ENCODE measurements around the gene NRBP1.

NRBP1 gene

GRCh38 chr2:27489498-27490397 is 61.3 kb downstream of the NRBP1 start, which contains the start of gene IFT172:
TSS of gene IFT172 (minus strand) at chr2:27489743. CDS start at chr2:27489653, 90 bp downstream.
- no peaks in the 10 kb centered on the region for H3K27me3 ChIP-seq (ENCODE audit: insufficient read depth, low read depth, severe bottlenecking)
- DNase-seq: peak; percentile 99
- no peaks in the 10 kb centered on the region; the same call in 1 of the 2 replicates for H3K36me3 ChIP-seq
- H3K4me3 ChIP-seq (ENCODE audit: low read depth, low read length): peak within 1 kb of the TSS; percentile 66
- H3K9me3 ChIP-seq (ENCODE audit: severe bottlenecking): no peaks in the 10 kb centered on the region
- TF ChIP-seq, protein P1, sequence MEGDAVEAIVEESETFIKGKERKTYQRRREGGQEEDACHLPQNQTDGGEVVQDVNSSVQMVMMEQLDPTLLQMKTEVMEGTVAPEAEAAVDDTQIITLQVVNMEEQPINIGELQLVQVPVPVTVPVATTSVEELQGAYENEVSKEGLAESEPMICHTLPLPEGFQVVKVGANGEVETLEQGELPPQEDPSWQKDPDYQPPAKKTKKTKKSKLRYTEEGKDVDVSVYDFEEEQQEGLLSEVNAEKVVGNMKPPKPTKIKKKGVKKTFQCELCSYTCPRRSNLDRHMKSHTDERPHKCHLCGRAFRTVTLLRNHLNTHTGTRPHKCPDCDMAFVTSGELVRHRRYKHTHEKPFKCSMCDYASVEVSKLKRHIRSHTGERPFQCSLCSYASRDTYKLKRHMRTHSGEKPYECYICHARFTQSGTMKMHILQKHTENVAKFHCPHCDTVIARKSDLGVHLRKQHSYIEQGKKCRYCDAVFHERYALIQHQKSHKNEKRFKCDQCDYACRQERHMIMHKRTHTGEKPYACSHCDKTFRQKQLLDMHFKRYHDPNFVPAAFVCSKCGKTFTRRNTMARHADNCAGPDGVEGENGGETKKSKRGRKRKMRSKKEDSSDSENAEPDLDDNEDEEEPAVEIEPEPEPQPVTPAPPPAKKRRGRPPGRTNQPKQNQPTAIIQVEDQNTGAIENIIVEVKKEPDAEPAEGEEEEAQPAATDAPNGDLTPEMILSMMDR (IDR thresholded peaks at IDR 0.05; ENCODE audit: low read depth, low read length): no peak
- H3K27ac ChIP-seq: peak within 1 kb of the TSS; percentile 22
